ENCODE data around the gene PPP2R2D. TPM values are rescaled to one million over a fixed set of nuclear protein-coding genes. Genes with fewer than 3 reads are reported as not detected.

Gene PPP2R2D
- total RNA-seq = 30.0 TPM
- long read RNA-seq, full-length matches to known transcripts = 12 of 61 reads
- long read RNA-seq, partial matches to known transcripts = 21 of 61 reads
- long read RNA-seq, other reads (novel, unspliced or antisense) = 28 of 61 reads

DNA sequence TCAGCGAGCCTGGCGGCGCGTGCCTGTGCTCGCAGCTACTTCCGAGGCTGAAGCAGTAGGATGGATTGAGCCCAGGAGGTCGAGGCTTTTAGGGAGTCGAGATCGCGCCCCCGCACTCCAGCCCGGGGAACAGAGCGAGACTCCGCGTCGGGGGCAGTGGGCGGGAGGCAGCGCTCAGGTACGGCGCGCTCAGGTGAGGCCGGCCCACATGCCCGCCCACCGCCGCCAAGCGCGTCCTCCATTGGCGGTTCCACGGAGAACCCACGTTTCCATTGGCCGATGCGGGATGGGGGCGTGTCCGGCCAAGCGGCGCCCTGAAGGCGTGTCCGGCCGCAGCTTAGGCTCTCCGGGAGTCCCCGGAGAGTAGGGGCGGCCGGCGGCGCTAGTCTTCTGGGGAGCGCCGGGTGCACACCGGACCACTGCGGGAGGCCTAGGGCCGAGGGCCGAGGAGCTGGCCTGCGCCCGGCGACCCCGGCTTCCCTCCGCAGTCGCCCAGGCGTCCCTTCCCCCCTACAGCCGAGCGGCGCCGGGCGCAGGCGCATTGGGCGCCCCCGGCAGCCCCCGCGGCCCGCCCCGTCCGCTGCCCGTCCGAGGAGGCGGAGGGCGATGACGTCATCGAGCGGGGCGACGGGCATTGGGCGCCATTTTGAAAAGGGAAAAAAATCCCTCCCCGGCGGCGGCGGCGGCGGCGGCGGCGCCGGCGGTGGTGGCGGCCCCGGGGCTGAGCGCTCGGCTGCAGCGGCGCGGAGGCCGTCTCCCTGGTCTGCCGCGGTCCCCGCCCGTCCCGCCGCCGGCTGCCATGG is at the start of gene PPP2R2D:
TSS of gene PPP2R2D (plus strand) at position 659 of the 803 bp plus-strand sequence. CDS start at position 800, 141 bp downstream.
- no peak for TF ChIP-seq CTCF (IDR thresholded peaks at IDR 0.05)
- intact Hi-C loops (cut with DNase I) = no loop called here

DNA sequence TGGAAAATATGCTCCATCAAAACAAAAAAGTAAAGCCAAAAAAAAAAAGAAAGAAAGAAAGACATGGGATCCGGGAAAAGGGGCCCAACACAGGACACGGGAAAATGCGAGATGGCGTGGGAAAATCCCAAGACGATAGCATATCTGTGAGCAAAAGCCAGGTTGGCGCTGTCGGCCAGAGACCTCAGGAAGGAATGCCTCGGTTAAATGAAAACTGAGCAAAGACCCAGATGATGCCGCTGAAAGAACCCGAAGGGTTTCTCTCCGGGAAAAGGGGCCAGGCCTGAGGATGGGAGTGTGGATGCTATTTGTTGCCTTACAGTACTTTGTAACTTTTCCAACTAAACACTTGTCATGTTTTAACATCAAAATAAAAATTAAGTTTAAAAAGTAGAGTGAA is 49.5 kb upstream of the PPP2R2D start:
- no peaks in the 10 kb centered on the region for H3K36me3 ChIP-seq
- DNase-seq (no peak), ATAC-seq (no peak)
- peaks cover 30% of the 10 kb centered on the region for H3K27me3 ChIP-seq (ENCODE audit: low read depth)
- H3K27ac ChIP-seq = no peak overlapping the region
- intact Hi-C loops (cut with DNase I) = no loop called here
- H3K4me1 ChIP-seq = no peaks in the 10 kb centered on the region
- no peak overlapping the region for H3K4me3 ChIP-seq
- no peaks in the 10 kb centered on the region for H3K9me3 ChIP-seq
- TF ChIP-seq CTCF (IDR thresholded peaks at IDR 0.05) = no peak

More for the DNA sequence above, at the start of gene PPP2R2D:
- H3K27ac ChIP-seq = peak within 1 kb of the TSS; percentile 95
- peaks cover 11% of the 10 kb centered on the region for H3K27me3 ChIP-seq (ENCODE audit: low read depth)
- H3K36me3 ChIP-seq = peaks cover under 1% of the 10 kb centered on the region
- no peaks in the 10 kb centered on the region for H3K9me3 ChIP-seq
- peaks cover 35% of the 10 kb centered on the region for H3K4me1 ChIP-seq
- H3K4me3 ChIP-seq = peak within 1 kb of the TSS; percentile 85
- ATAC-seq (peak; percentile 98), DNase-seq (peak; percentile 95)

DNA sequence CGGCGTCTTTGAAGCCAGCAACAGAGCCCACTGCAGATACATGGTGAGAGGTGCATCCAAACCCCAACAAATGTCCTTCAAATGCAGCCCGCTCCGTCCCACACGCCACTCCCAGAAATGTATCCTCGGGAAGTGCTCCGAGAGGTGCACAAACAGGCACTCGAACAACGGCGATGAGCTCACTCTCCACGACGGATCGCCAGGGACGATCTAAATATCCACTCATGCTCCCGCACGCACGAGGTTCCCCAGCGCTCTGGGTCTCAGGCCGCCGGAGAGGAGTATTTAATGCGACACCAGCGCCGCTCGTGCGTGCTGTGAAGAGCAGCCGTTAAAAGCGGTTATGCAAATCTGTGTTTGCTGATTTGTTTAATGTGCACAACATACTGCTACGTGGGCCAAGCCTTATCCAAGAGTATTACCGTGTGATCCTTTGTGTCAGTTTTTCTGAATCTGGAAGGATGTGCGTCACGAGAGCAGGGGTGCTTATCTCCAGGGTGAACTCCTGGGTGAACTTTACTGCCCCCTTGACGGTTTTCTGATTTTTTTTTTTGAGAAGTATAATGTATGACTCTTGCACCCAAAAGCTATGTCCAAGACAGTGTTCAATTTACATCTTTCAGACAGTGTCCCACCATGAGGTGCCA is 48.5 kb upstream of the PPP2R2D start:
- no peak for ATAC-seq
- Histone ChIP-seq H3K4me1 (no peaks in the 10 kb centered on the region), H3K27ac (no peak overlapping the region), H3K27me3 (ENCODE audit: low read depth) (peaks cover 33% of the 10 kb centered on the region), H3K4me3 (no peak overlapping the region), H3K9me3 (no peaks in the 10 kb centered on the region), H3K36me3 (no peaks in the 10 kb centered on the region)
- TF ChIP-seq CTCF (IDR thresholded peaks at IDR 0.05) = no peak
- no peak for DNase-seq
- intact Hi-C loops (cut with DNase I) = no loop called here

DNA sequence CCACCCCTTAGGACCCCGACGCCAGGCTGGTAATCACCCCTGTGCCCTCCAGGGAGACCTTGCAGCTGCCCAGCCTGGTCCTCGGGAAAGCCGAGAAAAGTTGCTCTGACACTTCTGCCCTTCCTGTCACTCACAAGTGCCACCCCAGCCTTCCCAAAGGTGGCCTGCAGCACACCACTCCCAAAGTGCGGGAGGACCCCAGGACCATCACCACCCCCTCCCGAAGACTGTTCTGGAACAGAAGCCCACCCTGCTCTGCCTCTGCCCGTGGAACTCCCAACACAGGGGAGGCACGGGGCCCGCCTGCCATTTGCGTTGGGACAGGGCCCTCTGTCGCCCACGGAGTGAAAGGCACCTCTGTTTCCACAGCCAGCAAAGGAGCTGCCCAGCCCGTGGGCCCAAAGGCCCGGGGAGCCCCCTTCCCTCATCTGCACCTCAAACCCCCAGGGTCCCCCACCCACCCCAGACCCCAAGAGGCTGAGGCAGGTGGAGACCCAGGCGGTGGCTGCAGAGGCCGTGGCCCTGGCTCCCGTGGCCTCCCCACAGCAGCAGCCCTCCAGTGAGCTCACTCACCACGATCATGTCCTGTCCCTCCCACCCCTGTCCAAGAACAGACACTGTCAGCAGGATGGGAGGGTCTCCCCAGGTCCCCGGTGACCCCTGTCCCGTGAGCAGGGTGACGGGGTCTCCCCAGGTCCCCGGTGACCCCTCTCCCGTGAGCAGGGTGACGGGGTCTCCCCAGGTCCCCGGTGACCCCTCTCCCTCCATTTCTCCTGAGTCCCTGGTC is 47.8 kb upstream of the PPP2R2D start:
- H3K4me3 ChIP-seq = no peak overlapping the region
- H3K36me3 ChIP-seq = no peaks in the 10 kb centered on the region
- H3K27me3 ChIP-seq (ENCODE audit: low read depth) = peaks cover 37% of the 10 kb centered on the region
- no peak overlapping the region for H3K27ac ChIP-seq
- ATAC-seq (no peak), DNase-seq (no peak)
- no peaks in the 10 kb centered on the region for H3K9me3 ChIP-seq
- intact Hi-C loops (cut with DNase I) = no loop called here
- no peaks in the 10 kb centered on the region for H3K4me1 ChIP-seq
- no peak for TF ChIP-seq CTCF (IDR thresholded peaks at IDR 0.05)

DNA sequence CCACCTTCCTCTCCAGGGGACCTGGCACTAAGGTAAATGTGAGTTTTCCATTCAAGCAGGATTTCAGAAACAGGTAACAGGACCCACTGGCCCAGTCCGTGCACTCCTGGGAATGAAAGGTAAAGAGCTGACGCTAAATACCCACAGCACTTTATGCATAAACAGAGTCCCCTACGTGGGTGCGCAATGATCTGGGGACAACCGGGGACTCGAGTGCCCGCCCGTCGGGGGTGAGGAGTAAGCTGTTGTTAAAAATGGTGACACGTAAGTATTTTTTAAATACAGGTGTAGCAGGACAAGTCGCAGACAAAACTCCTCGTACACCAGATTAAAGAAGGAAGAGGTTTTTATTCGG is 47.2 kb upstream of the PPP2R2D start:
- DNase-seq = no peak
- Histone ChIP-seq H3K36me3 (no peaks in the 10 kb centered on the region), H3K27ac (no peak overlapping the region), H3K9me3 (no peaks in the 10 kb centered on the region), H3K27me3 (ENCODE audit: low read depth) (peaks cover 37% of the 10 kb centered on the region), H3K4me3 (no peak overlapping the region), H3K4me1 (no peaks in the 10 kb centered on the region)
- ATAC-seq = no peak
- intact Hi-C loops (cut with DNase I) = no loop called here
- TF ChIP-seq CTCF (IDR thresholded peaks at IDR 0.05) = no peak

Measured in lower lobe of right lung (tissue), 2 donors.